K562 (cell line): ENCODE measurements around the gene OLFML2A. TPM values are rescaled to one million over a fixed set of nuclear protein-coding genes. Genes with fewer than 3 reads are reported as not detected.

ENCODE experiments used
- ATAC-seq: fragments of 200-7000 bp; cut with Tn5 transposase; 3 replicates; pipeline ENCODE4 v1.9.1; 2020; ENCODE audit warnings: moderate library complexity
- BruUV-seq: library from RNA; stranded (reverse); fragments of 400-500 nt; replicated peaks from 2 replicates; lab custom pipeline; 2021; lab: Mats Ljungman, UMichigan
- CTCF ChIA-PET: fragments of 300-600 bp; formaldehyde crosslinking; extraction: SDS; loops from one replicate; lab custom pipeline; 2021; ENCODE audit warnings: low intra/inter-chr PET ratio; lab: Yijun Ruan, JAX
- POLR2A ChIA-PET: fragments of 300-600, 350-650 bp; sonication (Branson Sonifier 250); formaldehyde crosslinking; extraction: SDS; loops from one replicate; lab custom pipeline; 2021; ENCODE audit warnings: antibody characterized with exemption, inconsistent platforms; lab: Yijun Ruan, JAX
- DNase-seq, 4 experiments: peaks; one replicate each; pipeline versions ENCODE4 v3.0.0 to v3.0.0-alpha.2; 2011 to 2018; ENCODE audit warnings: low spot score in 3 of 4, mixed read lengths in 3 of 4; ENCODE audit errors: extremely low read depth in 1 of 4
- FAIRE-seq: peaks from 2 replicates; lab custom pipeline; 2011; peaks lifted over from hg19 to GRCh38; lab: Jason Lieb, UNC
- H2AFZ ChIP-seq: 2 replicates; pipeline ENCODE4 v1.6.0; 2011; ENCODE audit warnings: low read depth, low read length, control low read depth, inconsistent platforms
- H3K27ac ChIP-seq: fragments of 200-600 bp; 3 replicates; pipeline ENCODE4 v1.8.0; 2011; ENCODE audit warnings: low read depth, mild to moderate bottlenecking, control low read depth, inconsistent platforms, low read length, moderate library complexity, mixed read lengths; ENCODE audit errors: extremely low read depth
- H3K27me3 ChIP-seq, 2 experiments: fragments of 300-600 bp in 1 of 2; 2 replicates in 1 of 2; 3 replicates in 1 of 2; pipeline versions ENCODE4 v1.6.0 to v1.8.0; 2011; ENCODE audit warnings: inconsistent platforms in 2 of 2, low read length in 2 of 2, mild to moderate bottlenecking in 1 of 2, mixed read lengths in 1 of 2, moderate library complexity in 1 of 2; ENCODE audit not compliant: control insufficient read depth in 2 of 2, insufficient read depth in 2 of 2
- H3K36me3 ChIP-seq: fragments of 300-600 bp; 3 replicates; pipeline ENCODE4 v1.8.0; 2011; ENCODE audit warnings: mild to moderate bottlenecking, low read length, inconsistent platforms; ENCODE audit not compliant: control insufficient read depth, insufficient read depth
- H3K4me1 ChIP-seq, 2 experiments: fragments of 200-600 bp in 1 of 2; replicated peaks in 1 of 2; 2 replicates in 1 of 2; 3 replicates in 1 of 2; pipeline versions ENCODE4 v1.5.1 to v1.8.0; 2011; ENCODE audit warnings: inconsistent platforms in 2 of 2, low read length in 2 of 2, mild to moderate bottlenecking in 1 of 2, mixed read lengths in 1 of 2, moderate library complexity in 1 of 2; ENCODE audit not compliant: control insufficient read depth in 2 of 2, insufficient read depth in 2 of 2
- H3K4me2 ChIP-seq: 2 replicates; pipeline ENCODE4 v1.6.1; 2011; ENCODE audit warnings: low read length, control low read depth, inconsistent platforms, mixed read lengths; ENCODE audit not compliant: insufficient read depth
- H3K4me3 ChIP-seq: fragments of 200-600 bp; sonication (generic), shearing (Covaris generic); 2 replicates; pipeline ENCODE4 v1.5.1; 2016; ENCODE audit warnings: control low read depth, inconsistent platforms
- H3K79me2 ChIP-seq: fragments of 200-600 bp; 3 replicates; pipeline ENCODE4 v1.8.0; 2011; ENCODE audit warnings: low read length, inconsistent platforms; ENCODE audit not compliant: control insufficient read depth, insufficient read depth
- H3K9ac ChIP-seq, 2 experiments: 2 replicates each; pipeline versions ENCODE4 v1.6.0 to v1.6.1; 2011; ENCODE audit warnings: low read depth in 2 of 2, low read length in 2 of 2, control low read depth in 1 of 2, inconsistent platforms in 1 of 2, mild to moderate bottlenecking in 1 of 2, mixed read lengths in 1 of 2; ENCODE audit not compliant: insufficient read depth in 1 of 2
- H3K9me1 ChIP-seq: one replicate; pipeline ENCODE4 v1.6.0; 2011; ENCODE audit warnings: inconsistent platforms, mild to moderate bottlenecking, low read length, moderate library complexity; ENCODE audit not compliant: control insufficient read depth, insufficient read depth
- H3K9me3 ChIP-seq: replicated peaks from 2 replicates; pipeline ENCODE4 v1.5.1; 2011; ENCODE audit warnings: low read depth, low read length, inconsistent platforms; ENCODE audit not compliant: control insufficient read depth, insufficient read depth
- H4K20me1 ChIP-seq: replicated peaks from 2 replicates; pipeline ENCODE4 v1.6.1; 2011; ENCODE audit warnings: low read length, inconsistent platforms, mixed read lengths; ENCODE audit not compliant: control insufficient read depth, insufficient read depth
- ZNF589 ChIP-seq: fragments of 200-800 bp; sonication (Bioruptor generic); IDR thresholded peaks from 2 replicates; pipeline ENCODE4 v1.6.1; 2016; ENCODE audit warnings: low read depth, missing genetic modification characterization, missing compliant biosample characterization
- ZNF77 ChIP-seq: fragments of 250-450 bp; sonication (Bioruptor Pico); IDR thresholded peaks from 2 replicates; pipeline ENCODE4 v1.5.0; 2020
- WGBS: fragments of 100-300 bp; shearing (Covaris generic); methylation state at CpG from one replicate; pipeline ENCODE4 v1.1.6; 2016; ENCODE audit warnings: low coverage, mixed read lengths; ENCODE audit not compliant: insufficient coverage; ENCODE audit errors: missing lambda C conversion rate; 5-methylcytosine and 5-hydroxymethylcytosine counted together
- in situ Hi-C: fragments of 300-500 bp; cut with MboI; formaldehyde crosslinking; loops from 4 replicates; pipeline ENCODE4 v1.15.0; 2018; ENCODE audit warnings: inconsistent platforms, mixed read lengths
- intact Hi-C: fragments of 100-400 bp; cut with micrococcal nuclease; formaldehyde crosslinking; loops from 2 replicates; pipeline ENCODE4 v1.14.2; 2022
- polyA plus RNA-seq, 8 experiments: library from polyadenylated mRNA; depleted of rRNA in 4 of 8; stranded (reverse) in 5 of 8; unstranded in 3 of 8; fragments of >200 nt; fragmentation: Nextera tagmentation in 2 of 8; fragmentation: Illumina TruSeq in 1 of 8; extraction: Ambion mirVana in 2 of 8; extraction: Trizol in 1 of 8; gene quantifications; 2 replicates each; pipeline versions ENCODE4 v1.2.1 to v1.2.3, GENCODE V29; 2011 to 2014; ENCODE audit warnings: inconsistent platforms in 1 of 8, missing spikeins in 1 of 8
- total RNA-seq, 7 experiments: library from RNA; depleted of rRNA in 6 of 7; stranded (reverse); fragments of >200 nt in 6 of 7; fragmentation: Illumina TruSeq in 2 of 7; extraction: Trizol in 2 of 7; gene quantifications; 2 replicates each; pipeline versions ENCODE4 v1.2.1 to v1.2.3, GENCODE V29; 2011 to 2021; ENCODE audit warnings: low replicate concordance in 1 of 7

OLFML2A gene
- total and polyA plus RNA-seq, 9 of the 15 experiments (the other 6 are each of a cell fraction or from before 2014, with no cell fraction given), result 0.16 TPM; not detected in 8

DNA sequence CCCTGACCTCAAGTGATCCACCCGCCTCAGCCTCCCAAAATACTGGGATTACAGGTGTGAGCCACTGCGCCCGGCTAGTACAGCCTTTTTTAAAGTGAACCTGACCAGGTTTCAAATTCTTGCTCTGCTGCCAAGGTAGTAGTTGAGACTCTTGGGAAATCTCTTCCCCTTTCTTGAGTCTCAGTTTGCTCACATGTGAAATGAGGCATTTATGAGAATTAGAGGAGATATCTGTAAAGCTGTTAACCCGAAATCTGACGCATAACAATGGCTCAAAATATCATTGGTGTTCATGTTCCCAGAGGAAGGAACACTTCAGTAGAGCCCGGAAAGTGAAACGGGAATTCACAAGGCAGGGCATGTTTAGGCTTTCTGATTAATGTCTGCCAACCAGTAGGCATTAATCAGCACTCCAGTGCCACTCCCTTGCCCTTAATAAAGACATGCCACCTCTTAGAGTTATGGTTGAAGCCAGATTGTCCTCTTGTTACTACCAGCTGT, 86.5 kb downstream of the OLFML2A start:
- peak overlapping the region; percentile 50 for H3K27ac ChIP-seq
- H3K79me2 ChIP-seq, result peaks cover 72% of the 10 kb centered on the region
- POLR2A ChIA-PET, result interaction anchor here (0.6 to 2.6 kb wide), 9 partner anchors 12 to 427 kb away, joined by 3 to 30 read pairs (median 3); partner anchors contain the start of gene SCAI
- intact Hi-C loops (loop anchor here (2.0 kb wide), 1 partner anchor 279 kb away; the partner anchor contains the start of gene SCAI), in situ Hi-C loops (loop anchor here (10.0 kb wide), 1 partner anchor 281 kb away; the partner anchor contains the start of gene SCAI)
- no peaks in the 10 kb centered on the region for H3K27me3 ChIP-seq
- CTCF ChIA-PET, result no interaction called here
- H3K9ac ChIP-seq, result peak overlapping the region; percentile 53 to 97; a peak in 3 of 4 replicates
- H3K36me3 ChIP-seq, result peaks cover 41% of the 10 kb centered on the region
- peak overlapping the region; percentile 77 for H2AFZ ChIP-seq
- DNase-seq, result no peak
- no TSS peak for BruUV-seq
- TF ChIP-seq ZNF77 (no peak), ZNF589 (CRISPR knock-in tag) (0 out of 2 replicates have a peak, but pooled peaks have one; percentile 26)
- TF ChIP-seq, all 486 proteins: peak for 1
- H3K4me3 ChIP-seq, result peak overlapping the region; percentile 22; the same call in 1 of the 2 replicates
- peak overlapping the region; percentile 98 for H3K4me2 ChIP-seq
- peaks cover 28% of the 10 kb centered on the region for H4K20me1 ChIP-seq
- WGBS, result 44% methylated on average over 7 of the region's 7 CpGs
- FAIRE-seq, result peak; percentile 35
- peaks cover 39 to 41% of the 10 kb centered on the region in 2 experiments for H3K4me1 ChIP-seq
- no peak for ATAC-seq
- H3K9me3 ChIP-seq, result no peaks in the 10 kb centered on the region; the same call in 1 of the 2 replicates
- peaks cover 10% of the 10 kb centered on the region for H3K9me1 ChIP-seq

Other genes with a start within 250 kb of the OLFML2A start
- gene NR6A1, start 5.8 kb upstream of the OLFML2A start, total RNA-seq (2014; rRNA removed), result 23.0 and 34.5 TPM in 2 replicates
- 34.9 and 36.5 TPM in 2 replicates for gene NR6A1, start 5.8 kb upstream of the OLFML2A start, total RNA-seq (2014; rRNA removed; fragmentation: Illumina TruSeq; extraction: Trizol)
- gene NR6A1, start 5.8 kb upstream of the OLFML2A start, total RNA-seq (2015; rRNA removed; fragmentation: Illumina TruSeq; extraction: Trizol), result 36.5 and 38.7 TPM in 2 replicates
- gene NR6A1, start 5.8 kb upstream of the OLFML2A start, total RNA-seq (2021), result 55.4 and 56.7 TPM in 2 replicates
- 32.7 and 36.6 TPM in 2 replicates for gene NR6A1, start 5.8 kb upstream of the OLFML2A start, polyA plus RNA-seq (2011; rRNA removed)
- 24.5 and 28.3 TPM in 2 replicates for gene NR6A1, start 5.8 kb upstream of the OLFML2A start, polyA plus RNA-seq (2014; fragmentation: Illumina TruSeq; extraction: Trizol)
- gene NR6A1, start 5.8 kb upstream of the OLFML2A start, polyA plus RNA-seq (2014; fragmentation: Nextera tagmentation; extraction: Ambion mirVana), result 10 to 100 TPM in 1 of 2 experiments, 1 to 10 TPM in 1; 9.7 to 17.7 TPM
- gene NR6A1, start 5.8 kb upstream of the OLFML2A start, polyA plus RNA-seq (2014; rRNA removed), result 16.6 and 17.8 TPM in 2 replicates
- gene WDR38, start 76.3 kb downstream of the OLFML2A start, total RNA-seq (2014; rRNA removed), result not detected in 2 replicates
- not detected in 2 replicates for gene WDR38, start 76.3 kb downstream of the OLFML2A start, total RNA-seq (2014; rRNA removed; fragmentation: Illumina TruSeq; extraction: Trizol)
- not detected in 2 replicates for gene WDR38, start 76.3 kb downstream of the OLFML2A start, total RNA-seq (2015; rRNA removed; fragmentation: Illumina TruSeq; extraction: Trizol)
- gene WDR38, start 76.3 kb downstream of the OLFML2A start, total RNA-seq (2021), result not detected in 2 replicates
- gene WDR38, start 76.3 kb downstream of the OLFML2A start, polyA plus RNA-seq (2011; rRNA removed), result not detected in 2 replicates
- not detected in 2 replicates for gene WDR38, start 76.3 kb downstream of the OLFML2A start, polyA plus RNA-seq (2014; fragmentation: Illumina TruSeq; extraction: Trizol)
- gene WDR38, start 76.3 kb downstream of the OLFML2A start, polyA plus RNA-seq (2014; fragmentation: Nextera tagmentation; extraction: Ambion mirVana), result not detected
- gene WDR38, start 76.3 kb downstream of the OLFML2A start, polyA plus RNA-seq (2014; rRNA removed), result not detected in 2 replicates
- gene RPL35, start 84.8 kb downstream of the OLFML2A start, total RNA-seq (2014; rRNA removed), result 3,379 and 5,070 TPM in 2 replicates
- gene RPL35, start 84.8 kb downstream of the OLFML2A start, total RNA-seq (2014; rRNA removed; fragmentation: Illumina TruSeq; extraction: Trizol), result 1,284 and 1,755 TPM in 2 replicates
- 3,383 and 3,546 TPM in 2 replicates for gene RPL35, start 84.8 kb downstream of the OLFML2A start, total RNA-seq (2015; rRNA removed; fragmentation: Illumina TruSeq; extraction: Trizol)
- gene RPL35, start 84.8 kb downstream of the OLFML2A start, total RNA-seq (2021), result 2,106 and 2,300 TPM in 2 replicates
- 2,343 and 2,530 TPM in 2 replicates for gene RPL35, start 84.8 kb downstream of the OLFML2A start, polyA plus RNA-seq (2011; rRNA removed)
- gene RPL35, start 84.8 kb downstream of the OLFML2A start, polyA plus RNA-seq (2014; fragmentation: Illumina TruSeq; extraction: Trizol), result 3,405 and 3,414 TPM in 2 replicates
- 1,000 to 10,000 TPM; 4,709 to 5,101 TPM for gene RPL35, start 84.8 kb downstream of the OLFML2A start, polyA plus RNA-seq (2014; fragmentation: Nextera tagmentation; extraction: Ambion mirVana)
- gene RPL35, start 84.8 kb downstream of the OLFML2A start, polyA plus RNA-seq (2014; rRNA removed), result 4,604 and 5,028 TPM in 2 replicates
- gene ARPC5L, start 85.0 kb downstream of the OLFML2A start, total RNA-seq (2014; rRNA removed), result 63.8 and 64.3 TPM in 2 replicates
- gene ARPC5L, start 85.0 kb downstream of the OLFML2A start, total RNA-seq (2014; rRNA removed; fragmentation: Illumina TruSeq; extraction: Trizol), result 56.8 and 63.7 TPM in 2 replicates
- 63.9 and 64.1 TPM in 2 replicates for gene ARPC5L, start 85.0 kb downstream of the OLFML2A start, total RNA-seq (2015; rRNA removed; fragmentation: Illumina TruSeq; extraction: Trizol)
- gene ARPC5L, start 85.0 kb downstream of the OLFML2A start, total RNA-seq (2021), result 58.1 and 65.2 TPM in 2 replicates
- gene ARPC5L, start 85.0 kb downstream of the OLFML2A start, polyA plus RNA-seq (2011; rRNA removed), result 62.9 and 89.7 TPM in 2 replicates
- 50.7 and 51.8 TPM in 2 replicates for gene ARPC5L, start 85.0 kb downstream of the OLFML2A start, polyA plus RNA-seq (2014; fragmentation: Illumina TruSeq; extraction: Trizol)
- gene ARPC5L, start 85.0 kb downstream of the OLFML2A start, polyA plus RNA-seq (2014; fragmentation: Nextera tagmentation; extraction: Ambion mirVana), result 10 to 100 TPM; 25.4 to 26.3 TPM
- gene ARPC5L, start 85.0 kb downstream of the OLFML2A start, polyA plus RNA-seq (2014; rRNA removed), result 111 and 113 TPM in 2 replicates
- gene GOLGA1, start 163.9 kb downstream of the OLFML2A start, total RNA-seq (2014; rRNA removed), result 8.5 and 9.6 TPM in 2 replicates
- gene GOLGA1, start 163.9 kb downstream of the OLFML2A start, total RNA-seq (2014; rRNA removed; fragmentation: Illumina TruSeq; extraction: Trizol), result 7.3 and 10.2 TPM in 2 replicates
- gene GOLGA1, start 163.9 kb downstream of the OLFML2A start, total RNA-seq (2015; rRNA removed; fragmentation: Illumina TruSeq; extraction: Trizol), result 7.4 and 7.9 TPM in 2 replicates
- gene GOLGA1, start 163.9 kb downstream of the OLFML2A start, total RNA-seq (2021), result 9.5 and 10.5 TPM in 2 replicates
- 15.9 and 18.9 TPM in 2 replicates for gene GOLGA1, start 163.9 kb downstream of the OLFML2A start, polyA plus RNA-seq (2011; rRNA removed)
- gene GOLGA1, start 163.9 kb downstream of the OLFML2A start, polyA plus RNA-seq (2014; fragmentation: Illumina TruSeq; extraction: Trizol), result 6.6 and 8.5 TPM in 2 replicates
- gene GOLGA1, start 163.9 kb downstream of the OLFML2A start, polyA plus RNA-seq (2014; fragmentation: Nextera tagmentation; extraction: Ambion mirVana), result 1 to 10 TPM; 2.9 to 3.9 TPM
- gene GOLGA1, start 163.9 kb downstream of the OLFML2A start, polyA plus RNA-seq (2014; rRNA removed), result 11.0 and 11.8 TPM in 2 replicates